ENCODE results near the gene POLR1A. TPM values are rescaled to one million over a fixed set of nuclear protein-coding genes. Genes with fewer than 3 reads are reported as not detected.

POLR1A gene
- total RNA-seq, 2 experiments from 2014 or later: 38.1 to 45.5 TPM

GRCh38 chr2:86064006-86064405 is 41.7 kb downstream of the POLR1A start:
- ChIA-PET CTCF (interaction anchor here (1.4 kb wide), 1 partner anchor 16 kb away, joined by 5 read pairs; no protein-coding TSS in a partner anchor), POLR2A (no interaction called here)
- Mint-ChIP-seq H3K4me3 (no peak overlapping the region), H3K36me3 (ENCODE audit: low read depth) (peaks cover 71% of the 10 kb centered on the region), H3K9me3 (ENCODE audit: low read depth) (no peaks in the 10 kb centered on the region), H3K27ac (no peak overlapping the region), H3K4me1 (peaks cover 19% of the 10 kb centered on the region), H3K27me3 (no peaks in the 10 kb centered on the region)
- no peak for ATAC-seq
- no peak for DNase-seq
- intact Hi-C loops (cut with DNase I, micrococcal nuclease): no loop called here

- no peak for DNase-seq
- peaks cover 3% of the 10 kb centered on the region for H3K4me1 Mint-ChIP-seq
- no peak overlapping the region for H3K4me3 Mint-ChIP-seq
- no peaks in the 10 kb centered on the region for H3K27me3 Mint-ChIP-seq
- ChIA-PET POLR2A (no interaction called here), CTCF (interaction anchor here (0.6 kb wide), 1 partner anchor 86 kb away, joined by 4 read pairs; no protein-coding TSS in a partner anchor)
- intact Hi-C loops (cut with DNase I, micrococcal nuclease): no loop called here
- H3K27ac Mint-ChIP-seq: no peak overlapping the region
- peaks cover 65% of the 10 kb centered on the region for H3K36me3 Mint-ChIP-seq (ENCODE audit: low read depth)
- H3K9me3 Mint-ChIP-seq (ENCODE audit: low read depth): no peaks in the 10 kb centered on the region
- ATAC-seq: no peak
Measured at GRCh38 chr2:86062043-86062442, 43.6 kb downstream of the POLR1A start.

DNA sequence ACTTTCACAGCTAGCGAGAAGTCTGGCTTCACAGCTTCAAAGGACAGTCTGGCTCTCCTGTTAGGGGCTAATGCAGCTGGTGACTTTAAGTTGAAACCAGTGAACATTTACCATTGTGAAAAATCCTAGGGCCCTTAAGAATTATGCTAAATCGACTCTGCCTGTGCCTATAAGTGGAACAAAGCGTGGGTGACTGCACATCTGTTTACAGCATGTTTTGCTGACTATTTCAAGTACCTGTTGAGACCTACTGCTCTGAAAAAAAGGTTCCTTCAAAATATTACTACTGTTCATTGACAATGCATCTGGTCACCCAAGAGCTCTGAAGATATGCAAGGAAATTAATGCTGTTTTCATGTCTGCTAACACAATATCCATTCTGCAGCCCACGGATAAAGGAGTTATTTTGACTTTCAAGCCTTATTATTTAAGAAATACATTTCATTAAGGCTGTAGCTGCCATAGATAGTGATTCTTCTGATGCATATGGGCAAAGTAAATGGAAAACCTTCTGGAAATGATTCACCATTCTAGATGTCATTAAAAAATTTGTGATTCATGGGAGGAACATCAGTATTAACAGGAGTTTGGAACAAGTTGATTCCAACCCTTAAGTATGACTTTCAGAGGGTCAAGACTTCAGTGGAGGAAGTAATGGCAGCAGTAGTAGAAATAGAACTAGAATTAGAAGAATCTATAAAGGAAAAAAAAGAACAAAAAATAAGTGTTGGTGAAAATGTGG is 48.9 kb downstream of the POLR1A start:
- Mint-ChIP-seq H3K27ac (no peak overlapping the region), H3K27me3 (no peaks in the 10 kb centered on the region), H3K9me3 (ENCODE audit: low read depth) (no peaks in the 10 kb centered on the region), H3K4me3 (no peak overlapping the region), H3K36me3 (ENCODE audit: low read depth) (peaks cover 50% of the 10 kb centered on the region), H3K4me1 (no peaks in the 10 kb centered on the region)
- intact Hi-C loops (cut with DNase I, micrococcal nuclease): no loop called here
- ATAC-seq: no peak
- ChIA-PET POLR2A (no interaction called here), CTCF (interaction anchor here (0.6 kb wide), 1 partner anchor 22 kb away, joined by 5 read pairs; no protein-coding TSS in a partner anchor)
- no peak for DNase-seq

DNA sequence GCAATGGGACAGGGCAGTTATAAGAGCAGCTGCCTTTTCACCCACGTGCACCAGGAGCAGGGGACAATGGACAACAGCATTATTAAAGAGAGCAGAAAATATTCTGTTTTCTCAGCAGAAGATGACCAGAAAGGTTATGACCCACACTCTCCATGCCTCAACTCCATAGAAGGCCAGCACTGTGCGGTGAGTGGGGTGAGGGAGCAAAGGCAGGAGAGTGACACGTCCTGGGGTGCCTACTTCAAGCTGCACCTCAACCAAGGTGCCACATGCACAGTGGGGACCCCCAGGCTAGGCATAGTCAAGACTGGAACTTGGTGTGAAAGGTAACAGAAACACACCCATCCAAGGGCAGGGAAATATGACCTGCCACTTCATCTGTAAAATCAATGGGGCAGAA is 50.4 kb downstream of the POLR1A start:
- Mint-ChIP-seq H3K4me1 (no peaks in the 10 kb centered on the region), H3K36me3 (ENCODE audit: low read depth) (peaks cover 43% of the 10 kb centered on the region), H3K27me3 (no peaks in the 10 kb centered on the region), H3K9me3 (ENCODE audit: low read depth) (no peaks in the 10 kb centered on the region), H3K27ac (no peak overlapping the region), H3K4me3 (no peak overlapping the region)
- ATAC-seq: no peak
- no peak for DNase-seq
- intact Hi-C loops (cut with DNase I, micrococcal nuclease): no loop called here
- ChIA-PET CTCF (interaction anchor here (0.6 kb wide), 1 partner anchor 25 kb away, joined by 4 read pairs; no protein-coding TSS in a partner anchor), POLR2A (no interaction called here)

- Mint-ChIP-seq H3K9me3 (ENCODE audit: low read depth) (no peaks in the 10 kb centered on the region), H3K27ac (no peak overlapping the region), H3K4me1 (no peaks in the 10 kb centered on the region), H3K4me3 (no peak overlapping the region), H3K36me3 (ENCODE audit: low read depth) (peaks cover 42% of the 10 kb centered on the region), H3K27me3 (no peaks in the 10 kb centered on the region)
- intact Hi-C loops (cut with DNase I, micrococcal nuclease): no loop called here
- no peak for DNase-seq
- ChIA-PET CTCF (interaction anchor here (0.9 kb wide), 1 partner anchor 16 kb away, joined by 3 read pairs; no protein-coding TSS in a partner anchor), POLR2A (no interaction called here)
- no peak for ATAC-seq
Measured at GRCh38 chr2:86054535-86055082, 51.1 kb downstream of the POLR1A start.

- CTCF ChIA-PET: no interaction called here
- H3K9me3 Mint-ChIP-seq (ENCODE audit: low read depth): no peaks in the 10 kb centered on the region
- H3K27me3 Mint-ChIP-seq: no peaks in the 10 kb centered on the region
- ATAC-seq: no peak
- H3K36me3 Mint-ChIP-seq (ENCODE audit: low read depth): peaks cover 45% of the 10 kb centered on the region
- H3K27ac Mint-ChIP-seq: no peak overlapping the region
- POLR2A ChIA-PET: no interaction called here
- DNase-seq: no peak
- H3K4me1 Mint-ChIP-seq: no peaks in the 10 kb centered on the region
- H3K4me3 Mint-ChIP-seq: no peak overlapping the region
- intact Hi-C loops (cut with DNase I, micrococcal nuclease): no loop called here
Measured at GRCh38 chr2:86053166-86053565, 52.5 kb downstream of the POLR1A start.

DNA sequence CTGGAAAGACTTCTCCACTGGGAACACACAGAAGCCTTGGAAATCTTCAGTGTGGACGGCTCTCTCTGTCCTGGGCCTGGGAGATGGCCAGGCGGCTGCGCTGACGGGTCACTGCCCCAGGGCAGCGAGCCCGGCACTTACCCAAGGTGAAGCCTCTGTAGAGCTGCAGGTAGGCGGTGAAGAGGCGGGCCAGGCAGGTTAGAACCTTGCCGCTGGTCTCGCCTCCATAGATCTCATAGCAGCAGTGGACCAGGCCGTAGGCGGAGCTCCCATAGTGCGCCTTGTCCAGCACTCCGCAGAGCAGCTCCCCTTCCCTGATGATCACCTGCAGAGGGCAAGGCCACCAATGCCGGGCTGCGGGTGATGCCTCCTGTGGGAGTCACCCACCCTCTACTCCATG is 53.0 kb downstream of the POLR1A start:
- Mint-ChIP-seq H3K27ac (no peak overlapping the region), H3K4me1 (no peaks in the 10 kb centered on the region), H3K4me3 (no peak overlapping the region), H3K27me3 (no peaks in the 10 kb centered on the region), H3K9me3 (ENCODE audit: low read depth) (no peaks in the 10 kb centered on the region), H3K36me3 (ENCODE audit: low read depth) (peaks cover 44% of the 10 kb centered on the region)
- CTCF ChIA-PET: no interaction called here
- POLR2A ChIA-PET: no interaction called here
- intact Hi-C loops (cut with DNase I, micrococcal nuclease): no loop called here
- no peak for ATAC-seq
- no peak for DNase-seq

DNA sequence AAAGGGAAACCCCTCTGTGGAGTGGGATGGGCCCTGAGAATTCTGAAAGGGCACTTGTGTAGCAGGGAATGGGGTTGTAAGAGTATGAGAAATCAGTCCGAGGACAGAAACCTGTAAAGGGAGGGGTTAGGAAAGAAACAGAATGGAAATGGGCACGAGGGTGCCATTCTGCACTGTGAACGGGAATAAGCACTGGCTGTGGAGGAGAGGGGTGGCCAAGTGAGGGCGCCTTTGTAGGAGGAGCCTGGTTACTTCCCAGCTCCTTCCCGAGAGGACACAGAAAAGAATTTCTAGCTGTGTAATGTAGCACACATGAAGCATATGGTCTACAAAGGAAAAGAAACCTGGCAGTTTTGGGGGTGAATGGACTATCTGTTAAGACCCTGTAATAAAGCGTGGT is 53.4 kb downstream of the POLR1A start:
- Mint-ChIP-seq H3K36me3 (ENCODE audit: low read depth) (peaks cover 43% of the 10 kb centered on the region), H3K9me3 (ENCODE audit: low read depth) (no peaks in the 10 kb centered on the region), H3K27me3 (no peaks in the 10 kb centered on the region), H3K4me3 (no peak overlapping the region), H3K27ac (no peak overlapping the region), H3K4me1 (no peaks in the 10 kb centered on the region)
- ATAC-seq (no peak), DNase-seq (no peak)
- POLR2A ChIA-PET: no interaction called here
- CTCF ChIA-PET: no interaction called here
- intact Hi-C loops (cut with DNase I, micrococcal nuclease): no loop called here

- ChIA-PET POLR2A (no interaction called here), CTCF (interaction anchor here (0.6 to 1.7 kb wide), 3 partner anchors 29 to 325 kb away, joined by 4 to 6 read pairs (median 6); no protein-coding TSS in a partner anchor)
- ATAC-seq: no peak
- DNase-seq: no peak
- intact Hi-C loops (cut with DNase I, micrococcal nuclease): no loop called here
- Mint-ChIP-seq H3K36me3 (ENCODE audit: low read depth) (peaks cover 56% of the 10 kb centered on the region), H3K9me3 (ENCODE audit: low read depth) (no peaks in the 10 kb centered on the region), H3K4me1 (no peaks in the 10 kb centered on the region), H3K27ac (no peak overlapping the region), H3K4me3 (no peak overlapping the region), H3K27me3 (no peaks in the 10 kb centered on the region)
Measured at GRCh38 chr2:86050301-86050700, 55.4 kb downstream of the POLR1A start.

GRCh38 chr2:86049529-86049928 is 56.2 kb downstream of the POLR1A start:
- POLR2A ChIA-PET: no interaction called here
- CTCF ChIA-PET: interaction anchor here (1.7 kb wide), 1 partner anchor 222 kb away, joined by 6 read pairs; no protein-coding TSS in a partner anchor
- no peak overlapping the region for H3K4me3 Mint-ChIP-seq
- peaks cover 63% of the 10 kb centered on the region for H3K36me3 Mint-ChIP-seq (ENCODE audit: low read depth)
- intact Hi-C loops (cut with DNase I, micrococcal nuclease): no loop called here
- no peak overlapping the region for H3K27ac Mint-ChIP-seq
- no peak for DNase-seq
- no peaks in the 10 kb centered on the region for H3K27me3 Mint-ChIP-seq
- no peak for ATAC-seq
- H3K4me1 Mint-ChIP-seq: no peaks in the 10 kb centered on the region
- no peaks in the 10 kb centered on the region for H3K9me3 Mint-ChIP-seq (ENCODE audit: low read depth)

DNA sequence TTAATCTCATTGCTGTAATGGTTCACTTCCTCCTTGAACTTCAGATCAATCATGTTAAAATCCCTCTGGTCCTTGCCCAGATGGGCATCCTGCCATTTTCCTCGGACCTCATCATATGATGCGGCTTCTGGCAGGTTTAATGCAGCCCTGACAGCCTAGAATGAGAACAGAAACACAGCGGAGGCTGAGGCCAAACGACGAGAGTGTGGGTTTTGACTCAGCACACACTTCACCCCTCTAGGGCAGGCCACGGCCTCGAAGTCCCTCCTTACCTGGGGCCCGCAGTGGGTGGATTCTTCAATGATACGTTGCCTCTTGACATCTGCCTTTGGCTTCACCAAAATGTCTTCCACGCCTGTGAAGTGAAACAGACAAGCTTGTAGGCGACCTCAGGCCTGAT is 56.8 kb downstream of the POLR1A start:
- no peaks in the 10 kb centered on the region for H3K27me3 Mint-ChIP-seq
- CTCF ChIA-PET: interaction anchor here (1.0 to 1.4 kb wide), 2 partner anchors 30 to 221 kb away, joined by 3 to 4 read pairs; no protein-coding TSS in a partner anchor
- ATAC-seq: no peak
- H3K27ac Mint-ChIP-seq: no peak overlapping the region
- H3K36me3 Mint-ChIP-seq (ENCODE audit: low read depth): peaks cover 61% of the 10 kb centered on the region
- H3K4me1 Mint-ChIP-seq: no peaks in the 10 kb centered on the region
- no peaks in the 10 kb centered on the region for H3K9me3 Mint-ChIP-seq (ENCODE audit: low read depth)
- intact Hi-C loops (cut with DNase I, micrococcal nuclease): no loop called here
- H3K4me3 Mint-ChIP-seq: no peak overlapping the region
- DNase-seq: no peak
- POLR2A ChIA-PET: no interaction called here

- Mint-ChIP-seq H3K27me3 (no peaks in the 10 kb centered on the region), H3K9me3 (ENCODE audit: low read depth) (no peaks in the 10 kb centered on the region), H3K27ac (no peak overlapping the region), H3K36me3 (ENCODE audit: low read depth) (peaks cover 61% of the 10 kb centered on the region), H3K4me1 (no peaks in the 10 kb centered on the region), H3K4me3 (no peak overlapping the region)
- no peak for ATAC-seq
- ChIA-PET POLR2A (no interaction called here), CTCF (interaction anchor here (1.0 to 1.4 kb wide), 2 partner anchors 31 to 221 kb away, joined by 3 to 4 read pairs; no protein-coding TSS in a partner anchor)
- DNase-seq: no peak
- intact Hi-C loops (cut with DNase I, micrococcal nuclease): no loop called here
Measured at GRCh38 chr2:86048383-86048701, 57.3 kb downstream of the POLR1A start.

All from activated CD4-positive, alpha-beta T cell treated with anti-CD3 and anti-CD28 coated beads for 36 hours (primary cell).